ENCODE results near the gene MYO3B. TPM values are rescaled to one million over a fixed set of nuclear protein-coding genes. Genes with fewer than 3 reads are reported as not detected.

The MYO3B gene, protein sequence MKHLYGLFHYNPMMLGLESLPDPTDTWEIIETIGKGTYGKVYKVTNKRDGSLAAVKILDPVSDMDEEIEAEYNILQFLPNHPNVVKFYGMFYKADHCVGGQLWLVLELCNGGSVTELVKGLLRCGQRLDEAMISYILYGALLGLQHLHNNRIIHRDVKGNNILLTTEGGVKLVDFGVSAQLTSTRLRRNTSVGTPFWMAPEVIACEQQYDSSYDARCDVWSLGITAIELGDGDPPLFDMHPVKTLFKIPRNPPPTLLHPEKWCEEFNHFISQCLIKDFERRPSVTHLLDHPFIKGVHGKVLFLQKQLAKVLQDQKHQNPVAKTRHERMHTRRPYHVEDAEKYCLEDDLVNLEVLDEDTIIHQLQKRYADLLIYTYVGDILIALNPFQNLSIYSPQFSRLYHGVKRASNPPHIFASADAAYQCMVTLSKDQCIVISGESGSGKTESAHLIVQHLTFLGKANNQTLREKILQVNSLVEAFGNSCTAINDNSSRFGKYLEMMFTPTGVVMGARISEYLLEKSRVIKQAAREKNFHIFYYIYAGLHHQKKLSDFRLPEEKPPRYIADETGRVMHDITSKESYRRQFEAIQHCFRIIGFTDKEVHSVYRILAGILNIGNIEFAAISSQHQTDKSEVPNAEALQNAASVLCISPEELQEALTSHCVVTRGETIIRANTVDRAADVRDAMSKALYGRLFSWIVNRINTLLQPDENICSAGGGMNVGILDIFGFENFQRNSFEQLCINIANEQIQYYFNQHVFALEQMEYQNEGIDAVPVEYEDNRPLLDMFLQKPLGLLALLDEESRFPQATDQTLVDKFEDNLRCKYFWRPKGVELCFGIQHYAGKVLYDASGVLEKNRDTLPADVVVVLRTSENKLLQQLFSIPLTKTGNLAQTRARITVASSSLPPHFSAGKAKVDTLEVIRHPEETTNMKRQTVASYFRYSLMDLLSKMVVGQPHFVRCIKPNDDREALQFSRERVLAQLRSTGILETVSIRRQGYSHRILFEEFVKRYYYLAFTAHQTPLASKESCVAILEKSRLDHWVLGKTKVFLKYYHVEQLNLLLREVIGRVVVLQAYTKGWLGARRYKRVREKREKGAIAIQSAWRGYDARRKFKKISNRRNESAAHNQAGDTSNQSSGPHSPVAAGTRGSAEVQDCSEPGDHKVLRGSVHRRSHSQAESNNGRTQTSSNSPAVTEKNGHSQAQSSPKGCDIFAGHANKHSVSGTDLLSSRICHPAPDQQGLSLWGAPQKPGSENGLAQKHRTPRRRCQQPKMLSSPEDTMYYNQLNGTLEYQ (N-terminal part only)
- 0.09 and 0.33 TPM in 2 replicates for total RNA-seq (ENCODE audit: low replicate concordance)

DNA sequence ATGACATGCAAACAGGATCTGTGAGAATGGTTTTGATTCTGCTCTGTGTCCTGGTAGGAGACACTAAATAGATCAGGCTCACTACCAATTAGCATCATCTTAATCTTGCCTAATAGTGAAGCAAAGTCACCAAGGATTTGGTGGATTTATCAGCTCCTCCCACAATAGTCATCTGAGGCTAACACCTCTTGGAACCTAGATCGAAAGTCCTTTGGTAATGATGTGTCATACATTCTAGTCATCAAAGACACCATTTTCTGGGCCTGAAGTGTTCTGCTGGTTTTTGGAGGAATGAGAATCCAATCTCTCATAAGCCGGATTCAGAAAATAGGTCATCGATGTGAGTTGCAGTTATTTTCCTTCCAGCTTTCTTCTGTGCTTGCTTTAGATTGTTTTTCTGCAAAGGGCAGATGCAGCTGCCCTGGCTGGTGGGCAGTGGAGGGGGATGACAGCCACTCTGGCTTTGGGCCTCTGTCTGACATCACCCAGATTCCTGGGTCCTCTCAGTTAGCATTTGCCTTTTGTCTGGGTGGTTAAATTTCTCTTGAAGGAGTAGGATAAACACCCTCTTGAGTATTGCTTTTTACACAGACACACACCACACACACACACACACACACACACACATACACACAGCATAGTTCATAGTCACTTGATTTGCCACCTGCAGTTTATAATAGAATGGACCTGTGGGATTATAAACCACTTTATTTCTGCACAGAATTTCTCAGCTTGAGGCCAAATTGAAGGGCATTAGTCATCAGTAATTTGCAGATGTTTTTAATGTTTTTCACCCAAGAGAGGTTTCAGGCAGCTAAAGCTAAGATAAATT, at the start of gene MYO3B:
MYO3B (plus strand) TSS at position 198 of the 832 bp plus-strand sequence; CDS start at position 339, 141 bp downstream.
- peak; percentile 55 for DNase-seq (ENCODE audit: low read depth)
- TF ChIP-seq, protein P1, sequence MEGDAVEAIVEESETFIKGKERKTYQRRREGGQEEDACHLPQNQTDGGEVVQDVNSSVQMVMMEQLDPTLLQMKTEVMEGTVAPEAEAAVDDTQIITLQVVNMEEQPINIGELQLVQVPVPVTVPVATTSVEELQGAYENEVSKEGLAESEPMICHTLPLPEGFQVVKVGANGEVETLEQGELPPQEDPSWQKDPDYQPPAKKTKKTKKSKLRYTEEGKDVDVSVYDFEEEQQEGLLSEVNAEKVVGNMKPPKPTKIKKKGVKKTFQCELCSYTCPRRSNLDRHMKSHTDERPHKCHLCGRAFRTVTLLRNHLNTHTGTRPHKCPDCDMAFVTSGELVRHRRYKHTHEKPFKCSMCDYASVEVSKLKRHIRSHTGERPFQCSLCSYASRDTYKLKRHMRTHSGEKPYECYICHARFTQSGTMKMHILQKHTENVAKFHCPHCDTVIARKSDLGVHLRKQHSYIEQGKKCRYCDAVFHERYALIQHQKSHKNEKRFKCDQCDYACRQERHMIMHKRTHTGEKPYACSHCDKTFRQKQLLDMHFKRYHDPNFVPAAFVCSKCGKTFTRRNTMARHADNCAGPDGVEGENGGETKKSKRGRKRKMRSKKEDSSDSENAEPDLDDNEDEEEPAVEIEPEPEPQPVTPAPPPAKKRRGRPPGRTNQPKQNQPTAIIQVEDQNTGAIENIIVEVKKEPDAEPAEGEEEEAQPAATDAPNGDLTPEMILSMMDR (IDR thresholded peaks at IDR 0.05; ENCODE audit: insufficient read depth, low read length) = no peak
- no peak within 1 kb of the TSS for H3K4me3 ChIP-seq (ENCODE audit: low read depth, low read length)

DNA sequence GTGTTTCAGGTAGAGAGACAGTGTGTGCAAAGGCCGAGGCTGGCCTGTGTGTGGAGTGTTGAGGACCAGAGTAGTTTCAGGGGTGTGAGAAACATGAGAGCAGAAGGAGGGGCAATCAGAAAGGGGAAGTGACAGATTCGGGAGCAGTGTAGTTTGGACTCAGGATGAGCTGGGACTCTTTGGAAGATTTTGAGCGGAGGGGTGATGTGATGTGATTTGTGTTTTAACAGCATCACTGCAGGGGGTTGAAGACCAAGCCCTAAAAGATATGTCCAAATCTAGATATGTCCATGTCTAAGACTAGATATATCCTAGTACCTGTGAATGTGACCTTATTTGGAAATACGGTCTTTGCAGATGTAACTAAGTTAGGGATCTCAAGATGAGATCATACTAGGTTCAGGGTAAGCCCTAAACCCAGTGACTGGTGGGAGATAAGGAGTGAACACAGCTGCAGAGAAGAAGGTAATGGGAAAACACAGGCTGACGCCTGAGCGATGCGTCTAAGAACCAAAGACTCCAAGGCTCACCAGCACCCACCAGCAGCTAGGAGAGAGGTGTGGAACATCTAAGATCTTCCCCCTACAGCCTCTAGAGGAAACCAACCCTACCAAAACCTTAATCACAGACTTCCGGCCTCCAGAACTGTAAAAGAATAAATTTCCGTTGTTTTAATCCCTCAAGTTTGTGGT, 38.5 kb upstream of the MYO3B start:
- DNase-seq (ENCODE audit: low read depth) = no peak
- TF ChIP-seq, protein P1 (IDR thresholded peaks at IDR 0.05; ENCODE audit: insufficient read depth, low read length) = no peak

DNA sequence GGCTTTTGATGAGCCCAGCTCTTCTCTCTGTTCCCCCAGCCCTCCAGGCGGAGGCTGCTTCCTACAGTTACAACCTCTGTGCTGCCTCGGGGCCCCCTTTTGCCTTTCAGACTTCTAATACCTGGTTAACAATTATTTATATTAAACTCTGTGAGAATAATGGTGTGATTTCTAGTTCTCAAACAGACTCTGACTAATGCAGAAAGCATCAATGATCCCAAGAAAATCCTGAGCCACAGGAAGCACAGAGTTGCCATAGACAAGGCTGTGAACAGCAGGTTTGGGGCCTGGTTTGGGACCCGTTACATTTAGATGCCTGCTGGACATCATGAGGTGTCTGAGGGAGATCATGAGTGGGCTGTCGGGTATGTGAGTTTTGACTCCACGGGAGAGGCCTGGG, 37.4 kb upstream of the MYO3B start:
- TF ChIP-seq, protein P1 (IDR thresholded peaks at IDR 0.05; ENCODE audit: insufficient read depth, low read length) = no peak
- no peak overlapping the region for H3K4me3 ChIP-seq (ENCODE audit: low read depth, low read length)
- no peak for DNase-seq (ENCODE audit: low read depth)

More for the DNA sequence above, 38.5 kb upstream of the MYO3B start:
- no peak overlapping the region for H3K4me3 ChIP-seq (ENCODE audit: low read depth, low read length)

DNA sequence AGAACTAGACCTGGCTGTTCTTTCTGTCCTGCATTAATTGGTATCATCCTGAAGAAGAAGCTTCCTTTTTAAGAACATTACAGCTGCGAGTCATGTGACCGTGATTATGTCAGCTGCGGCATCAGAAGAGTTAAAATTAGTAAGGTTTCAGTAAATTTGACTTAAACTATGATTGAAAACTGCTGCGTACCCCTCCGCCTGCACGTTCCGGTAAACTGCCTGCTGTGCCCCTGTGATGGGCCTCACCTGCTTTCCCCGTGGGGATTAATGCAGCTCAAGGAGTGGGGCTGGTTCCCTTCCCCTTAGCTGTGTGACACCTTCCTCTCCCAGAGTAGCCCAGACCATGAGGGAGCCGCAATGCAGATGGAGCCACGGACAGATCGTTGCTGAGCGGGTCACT, 36.1 kb upstream of the MYO3B start:
- TF ChIP-seq, protein P1 (IDR thresholded peaks at IDR 0.05; ENCODE audit: insufficient read depth, low read length) = no peak
- no peak for DNase-seq (ENCODE audit: low read depth)
- H3K4me3 ChIP-seq (ENCODE audit: low read depth, low read length) = no peak overlapping the region

DNA sequence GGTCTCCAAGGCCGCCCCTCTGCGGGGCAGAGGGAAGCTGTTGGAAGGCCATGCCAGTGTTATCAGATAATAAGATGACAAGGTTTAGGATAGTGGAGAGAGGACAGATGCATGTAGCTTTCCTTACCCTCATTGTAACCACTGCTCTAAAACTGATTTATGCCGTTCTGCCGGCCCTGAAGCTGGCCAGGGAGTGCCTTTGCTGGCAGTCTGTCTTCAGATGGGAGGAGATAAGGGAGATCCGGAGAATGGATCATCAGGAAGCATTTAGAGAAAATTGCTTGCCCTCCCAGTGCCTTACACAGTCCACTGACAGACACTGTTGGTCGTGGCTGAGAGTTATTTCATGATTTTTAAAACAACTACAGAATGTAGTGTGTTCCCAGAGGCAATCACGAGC, 35.4 kb upstream of the MYO3B start:
- TF ChIP-seq, protein P1 (IDR thresholded peaks at IDR 0.05; ENCODE audit: insufficient read depth, low read length) = no peak
- no peak for DNase-seq (ENCODE audit: low read depth)
- H3K4me3 ChIP-seq (ENCODE audit: low read depth, low read length) = no peak overlapping the region

All from fibroblast of the aortic adventitia (primary cell).